Hepatocyte (in vitro differentiated cells): Measurements from ENCODE around the gene BPIFB2. TPM values are rescaled to one million over a fixed set of nuclear protein-coding genes. Genes with fewer than 3 reads are reported as not detected.

Experiments used
- DNase-seq: peaks from one replicate; pipeline ENCODE4 v3.0.0-alpha.2; 2016; ENCODE audit warnings: low spot score
- H2AFZ ChIP-seq: fragments of 200-600 bp; sonication (generic); 2 replicates; pipeline ENCODE4 v1.6.0; 2016; ENCODE audit warnings: antibody characterized with exemption, mild to moderate bottlenecking
- H3K27ac ChIP-seq: fragments of 200-600 bp; sonication (generic); 2 replicates; pipeline ENCODE4 v1.5.1; 2016; ENCODE audit warnings: mild to moderate bottlenecking
- H3K27me3 ChIP-seq: fragments of 200-600 bp; sonication (generic); 2 replicates; pipeline ENCODE4 v1.6.1; 2016
- H3K36me3 ChIP-seq: fragments of 200-600 bp; sonication (generic); replicated peaks from 2 replicates; pipeline ENCODE4 v1.5.1; 2016; ENCODE audit warnings: low read depth; ENCODE audit not compliant: insufficient read depth
- H3K4me1 ChIP-seq: fragments of 200-600 bp; sonication (generic); 2 replicates; pipeline ENCODE4 v1.5.1; 2016; ENCODE audit warnings: mild to moderate bottlenecking, moderate library complexity; ENCODE audit not compliant: insufficient read depth
- H3K4me2 ChIP-seq: fragments of 200-600 bp; sonication (generic); 2 replicates; pipeline ENCODE4 v1.6.0; 2016
- H3K4me3 ChIP-seq: fragments of 200-600 bp; sonication (generic); 2 replicates; pipeline ENCODE4 v1.5.1; 2016; ENCODE audit warnings: mild to moderate bottlenecking
- H3K79me2 ChIP-seq: fragments of 200-600 bp; sonication (generic); 2 replicates; pipeline ENCODE4 v1.6.0; 2017; ENCODE audit warnings: mild to moderate bottlenecking
- H3K9me2 ChIP-seq: fragments of 200-600 bp; sonication (generic); replicated peaks from 2 replicates; pipeline ENCODE4 v1.6.0; 2017; ENCODE audit warnings: mild to moderate bottlenecking; ENCODE audit not compliant: insufficient read depth
- H3K9me3 ChIP-seq: fragments of 200-600 bp; sonication (generic); 2 replicates; pipeline ENCODE4 v1.5.1; 2016; ENCODE audit warnings: low read depth, mild to moderate bottlenecking
- H4K20me1 ChIP-seq: fragments of 200-600 bp; sonication (generic); 2 replicates; pipeline ENCODE4 v1.6.0; 2016; ENCODE audit warnings: mild to moderate bottlenecking; ENCODE audit not compliant: insufficient read depth, poor library complexity, severe bottlenecking
- CTCF ChIP-seq: fragments of 200-600 bp; sonication (generic); IDR thresholded peaks from 2 replicates; pipeline ENCODE4 v1.5.1; 2016; ENCODE audit warnings: antibody characterized with exemption, mild to moderate bottlenecking; ENCODE audit not compliant: poor library complexity
- EZH2 ChIP-seq: fragments of 200-600 bp; sonication (generic); IDR thresholded peaks from 2 replicates; pipeline ENCODE4 v1.6.1; 2016; ENCODE audit warnings: antibody characterized with exemption, mild to moderate bottlenecking, borderline replicate concordance
- EZH2phosphoT487 ChIP-seq: fragments of 200-600 bp; sonication (generic); IDR thresholded peaks from one replicate; pipeline ENCODE4 v1.6.1; 2018; ENCODE audit warnings: antibody characterized with exemption, mild to moderate bottlenecking, low read depth, moderate library complexity; ENCODE audit not compliant: unreplicated experiment, severe bottlenecking
- WGBS: methylation state at CpG from one replicate; pipeline ENCODE4 v1.1.6; 2016; ENCODE audit warnings: low lambda C conversion rate; ENCODE audit errors: missing lambda C conversion rate; 5-methylcytosine and 5-hydroxymethylcytosine counted together
- polyA plus RNA-seq: library from polyadenylated mRNA; unstranded; fragments of >200 nt; fragmentation: Nextera tagmentation; extraction: Ambion mirVana; gene quantifications from 2 replicates; pipeline ENCODE4 v1.2.1, GENCODE V29; 2016
- total RNA-seq: library from RNA; depleted of rRNA; stranded (reverse); fragments of >200 nt; gene quantifications from 2 replicates; pipeline ENCODE4 v1.2.3, GENCODE V29; 2014

BPIFB2 gene
- total and polyA plus RNA-seq, 2 experiments from 2014 or later, result 0.30 to 0.70 TPM

- Histone ChIP-seq H3K9me3 (no peaks in the 10 kb centered on the region), H3K4me1 (no peaks in the 10 kb centered on the region), H3K36me3 (no peaks in the 10 kb centered on the region), H3K9me2 (no peaks in the 10 kb centered on the region), H3K4me2 (no peak overlapping the region), H3K4me3 (no peak overlapping the region), H4K20me1 (no peaks in the 10 kb centered on the region), H3K79me2 (no peaks in the 10 kb centered on the region), H3K27ac (no peak overlapping the region), H3K27me3 (peaks cover 3% of the 10 kb centered on the region), H2AFZ (no peak overlapping the region)
- no peak for DNase-seq
- 71% methylated on average over 9 of the region's 9 CpGs for WGBS
- no peak for TF ChIP-seq EZH2
- no peak for TF ChIP-seq EZH2phosphoT487
- no peak for TF ChIP-seq CTCF
Measured at GRCh38 chr20:33062105-33062824, 54.8 kb downstream of the BPIFB2 start.

GRCh38 chr20:33062825-33063149 lies 55.3 kb downstream of the BPIFB2 start:
- Histone ChIP-seq H4K20me1 (no peaks in the 10 kb centered on the region), H2AFZ (no peak overlapping the region), H3K4me3 (no peak overlapping the region), H3K27ac (no peak overlapping the region), H3K79me2 (no peaks in the 10 kb centered on the region), H3K27me3 (no peaks in the 10 kb centered on the region), H3K4me1 (no peaks in the 10 kb centered on the region), H3K4me2 (no peak overlapping the region), H3K9me2 (no peaks in the 10 kb centered on the region), H3K9me3 (no peaks in the 10 kb centered on the region), H3K36me3 (no peaks in the 10 kb centered on the region)
- TF ChIP-seq EZH2, result no peak
- no peak for TF ChIP-seq EZH2phosphoT487
- TF ChIP-seq CTCF, result no peak
- 88% methylated on average over 1 of the region's 1 CpG for WGBS
- DNase-seq, result no peak

- Histone ChIP-seq H3K4me2 (no peak overlapping the region), H3K9me3 (no peaks in the 10 kb centered on the region), H3K27ac (no peak overlapping the region), H3K36me3 (no peaks in the 10 kb centered on the region), H3K4me3 (no peak overlapping the region), H4K20me1 (no peaks in the 10 kb centered on the region), H3K4me1 (no peaks in the 10 kb centered on the region), H3K79me2 (no peaks in the 10 kb centered on the region), H2AFZ (no peak overlapping the region), H3K9me2 (no peaks in the 10 kb centered on the region), H3K27me3 (no peaks in the 10 kb centered on the region)
- no peak for TF ChIP-seq EZH2phosphoT487
- 93% methylated on average over 6 of the region's 6 CpGs for WGBS
- DNase-seq, result no peak
Measured at GRCh38 chr20:33063271-33063670, 55.8 kb downstream of the BPIFB2 start.

- no peak for TF ChIP-seq EZH2
- no peak for TF ChIP-seq CTCF
- TF ChIP-seq EZH2phosphoT487, result no peak
- Histone ChIP-seq H3K27ac (no peak overlapping the region), H3K9me2 (no peaks in the 10 kb centered on the region), H3K4me1 (no peaks in the 10 kb centered on the region), H3K79me2 (no peaks in the 10 kb centered on the region), H3K36me3 (no peaks in the 10 kb centered on the region), H3K27me3 (peaks cover 7% of the 10 kb centered on the region), H3K4me2 (no peak overlapping the region), H3K9me3 (no peaks in the 10 kb centered on the region), H3K4me3 (no peak overlapping the region), H2AFZ (no peak overlapping the region), H4K20me1 (no peaks in the 10 kb centered on the region)
- DNase-seq, result no peak
- 97% methylated on average over 11 of the region's 11 CpGs for WGBS
Measured at GRCh38 chr20:33064572-33065287, 57.2 kb downstream of the BPIFB2 start.
